HEK293 (cell line): ENCODE results near the gene SUOX.

Experiments
- CTCF ChIA-PET: fragments of 350-600 bp; formaldehyde crosslinking; extraction: SDS; loops from one replicate; lab custom pipeline; 2021; ENCODE audit warnings: antibody characterized with exemption; lab: Yijun Ruan, JAX
- POLR2A ChIA-PET: fragments of 300-600 bp; formaldehyde crosslinking; extraction: SDS; loops from one replicate; lab custom pipeline; 2020; ENCODE audit warnings: antibody characterized with exemption, inconsistent platforms; lab: Yijun Ruan, JAX
- H3K27ac ChIP-seq: fragments of 200-500 bp; sonication (Bioruptor generic); 2 replicates; pipeline ENCODE4 v1.5.1; 2014; ENCODE audit warnings: low read depth, low read length, control low read depth, inconsistent platforms; ENCODE audit errors: extremely low read depth
- H3K36me3 ChIP-seq, 2 experiments: fragments of 200-500 bp in 1 of 2; sonication (Bioruptor generic) in 1 of 2; 1 replicate in 1 of 2; 2 replicates in 1 of 2; pipeline ENCODE4 v1.5.1; 2014 to 2017; ENCODE audit warnings: inconsistent platforms in 2 of 2, low read length in 2 of 2; ENCODE audit not compliant: control insufficient read depth in 2 of 2, insufficient read depth in 1 of 2
- H3K4me1 ChIP-seq: fragments of 200-500 bp; sonication (Bioruptor generic); 2 replicates; pipeline ENCODE4 v1.5.1; 2014; ENCODE audit warnings: mild to moderate bottlenecking, low read length, inconsistent platforms; ENCODE audit not compliant: control insufficient read depth, insufficient read depth
- H3K4me3 ChIP-seq: 2 replicates; pipeline ENCODE4 v1.5.1; 2011; ENCODE audit warnings: low read depth, mild to moderate bottlenecking, control low read depth, low read length, moderate library complexity
- H3K9me3 ChIP-seq: fragments of 200-500 bp; sonication (Bioruptor generic); 2 replicates; pipeline ENCODE4 v1.5.1; 2014; ENCODE audit warnings: low read depth, low read length, inconsistent platforms; ENCODE audit not compliant: control insufficient read depth, insufficient read depth
- BCL11A ChIP-seq: fragments of 450-650 bp; formaldehyde crosslinking; IDR thresholded peaks from 2 replicates; pipeline ENCODE4 v1.5.1; 2016; ENCODE audit warnings: low read depth, missing biosample characterization, missing genetic modification characterization
- BCL11B ChIP-seq: fragments of 450-650 bp; formaldehyde crosslinking; IDR thresholded peaks from 2 replicates; pipeline ENCODE4 v1.5.1; 2016; ENCODE audit warnings: low read depth, missing biosample characterization, missing genetic modification characterization
- PRDM10 ChIP-seq: fragments of 450-650 bp; formaldehyde crosslinking; IDR thresholded peaks from 2 replicates; pipeline ENCODE4 v1.5.1; 2016; ENCODE audit warnings: missing biosample characterization, missing genetic modification characterization
- PRDM4 ChIP-seq: fragments of 450-650 bp; formaldehyde crosslinking; IDR thresholded peaks from 2 replicates; pipeline ENCODE4 v1.5.1; 2017; ENCODE audit warnings: missing biosample characterization, missing genetic modification characterization
- ZBTB20 ChIP-seq: fragments of 450-650 bp; formaldehyde crosslinking; IDR thresholded peaks from 2 replicates; pipeline ENCODE4 v1.5.1; 2016; ENCODE audit warnings: missing biosample characterization, missing genetic modification characterization
- ZBTB26 ChIP-seq: fragments of 450-650 bp; formaldehyde crosslinking; optimal IDR thresholded peaks from 2 replicates; pipeline ENCODE3; 2016; ENCODE audit warnings: missing biosample characterization, mild to moderate bottlenecking, missing genetic modification characterization
- ZEB2 ChIP-seq: fragments of 450-650 bp; formaldehyde crosslinking; IDR thresholded peaks from 2 replicates; pipeline ENCODE4 v1.5.1; 2016; ENCODE audit warnings: missing biosample characterization, missing genetic modification characterization
- ZNF121 ChIP-seq: fragments of 450-650 bp; formaldehyde crosslinking; IDR thresholded peaks from 2 replicates; pipeline ENCODE4 v1.5.1; 2016; ENCODE audit warnings: missing biosample characterization, missing genetic modification characterization
- ZNF335 ChIP-seq: fragments of 450-650 bp; formaldehyde crosslinking; conservative IDR thresholded peaks from 2 replicates; pipeline ENCODE4 v1.5.1; 2016; ENCODE audit warnings: missing biosample characterization, missing genetic modification characterization
- ZNF394 ChIP-seq: fragments of 450-650 bp; formaldehyde crosslinking; IDR thresholded peaks from 2 replicates; pipeline ENCODE4 v1.5.1; 2016; ENCODE audit warnings: missing biosample characterization, missing genetic modification characterization, mild to moderate bottlenecking, moderate library complexity, borderline replicate concordance
- ZNF398 ChIP-seq: fragments of 450-650 bp; formaldehyde crosslinking; IDR thresholded peaks from 2 replicates; pipeline ENCODE4 v1.5.1; 2017; ENCODE audit warnings: missing biosample characterization, missing genetic modification characterization
- ZNF664 ChIP-seq: fragments of 450-650 bp; formaldehyde crosslinking; IDR thresholded peaks from 2 replicates; pipeline ENCODE4 v1.5.1; 2016; ENCODE audit warnings: missing biosample characterization, missing genetic modification characterization
- ZNF843 ChIP-seq: fragments of 450-650 bp; formaldehyde crosslinking; IDR thresholded peaks from 2 replicates; pipeline ENCODE4 v1.5.1; 2016; ENCODE audit warnings: missing biosample characterization, missing genetic modification characterization
- TF ChIP-seq, protein P1 (sequence below): fragments of 450-650 bp; formaldehyde crosslinking; IDR thresholded peaks from 2 replicates; pipeline ENCODE4 v1.5.1; 2017; ENCODE audit warnings: missing biosample characterization, mild to moderate bottlenecking, missing genetic modification characterization, moderate library complexity

The SUOX gene

GRCh38 chr12:55974308-55974730 is 22.8 kb upstream of the SUOX start (continued):
- TF ChIP-seq, protein P1, sequence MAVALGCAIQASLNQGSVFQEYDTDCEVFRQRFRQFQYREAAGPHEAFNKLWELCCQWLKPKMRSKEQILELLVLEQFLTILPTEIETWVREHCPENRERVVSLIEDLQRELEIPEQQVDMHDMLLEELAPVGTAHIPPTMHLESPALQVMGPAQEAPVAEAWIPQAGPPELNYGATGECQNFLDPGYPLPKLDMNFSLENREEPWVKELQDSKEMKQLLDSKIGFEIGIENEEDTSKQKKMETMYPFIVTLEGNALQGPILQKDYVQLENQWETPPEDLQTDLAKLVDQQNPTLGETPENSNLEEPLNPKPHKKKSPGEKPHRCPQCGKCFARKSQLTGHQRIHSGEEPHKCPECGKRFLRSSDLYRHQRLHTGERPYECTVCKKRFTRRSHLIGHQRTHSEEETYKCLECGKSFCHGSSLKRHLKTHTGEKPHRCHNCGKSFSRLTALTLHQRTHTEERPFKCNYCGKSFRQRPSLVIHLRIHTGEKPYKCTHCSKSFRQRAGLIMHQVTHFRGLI (tag by site-specific recombination), result 0 out of 2 replicates have a peak, but pooled peaks have one; percentile 23
- TF ChIP-seq ZNF335 (tag by site-specific recombination), result peak; percentile 54; the same call in 1 of the 2 replicates
- peak; percentile 93 for TF ChIP-seq ZNF394
- peak; percentile 96 for TF ChIP-seq PRDM10 (tag by site-specific recombination)
- no peak for TF ChIP-seq ZNF121
- TF ChIP-seq ZBTB20 (tag by site-specific recombination), result peak; percentile 81
- peak; percentile 29; the same call in 1 of the 2 replicates for TF ChIP-seq ZNF398 (tag by site-specific recombination)
- TF ChIP-seq PRDM4 (tag by site-specific recombination), result 0 out of 2 replicates have a peak, but pooled peaks have one; percentile 1
- peak; percentile 7; the same call in 1 of the 2 replicates for TF ChIP-seq ZEB2 (tag by site-specific recombination)
- peak; percentile 41; the same call in 1 of the 2 replicates for TF ChIP-seq BCL11B (tag by site-specific recombination)

- H3K9me3 ChIP-seq, result no peaks in the 10 kb centered on the region
- TF ChIP-seq BCL11A (tag by site-specific recombination) (no peak), ZNF664 (tag by site-specific recombination) (peak; percentile 86), ZNF843 (no peak), ZBTB26 (tag by site-specific recombination) (no peak)
- H3K4me1 ChIP-seq, result no peaks in the 10 kb centered on the region
- CTCF ChIA-PET, result interaction anchor here (0.8 kb wide), 1 partner anchor 11 kb away, joined by 3 read pairs; no protein-coding TSS in a partner anchor
- no peak overlapping the region for H3K27ac ChIP-seq
- H3K4me3 ChIP-seq, result no peak overlapping the region
- POLR2A ChIA-PET, result interaction anchor here (0.7 kb wide), 1 partner anchor 168 kb away, joined by 6 read pairs; no protein-coding TSS in a partner anchor
- peaks cover 18 to 58% of the 10 kb centered on the region in 2 experiments; a peak in 2 of 3 replicates for H3K36me3 ChIP-seq
Measured at GRCh38 chr12:55978393-55978792, 18.7 kb upstream of the SUOX start.
